ENCODE data around the gene DOCK4. TPM values are rescaled to one million over a fixed set of nuclear protein-coding genes. Genes with fewer than 3 reads are reported as not detected.

DOCK4 gene
- total RNA-seq, 4 donors from 2014 or later = 12.7 to 28.4 (median 19.5) TPM

- no peaks in the 10 kb centered on the region for H3K9me3 ChIP-seq
- H3K4me1 ChIP-seq = no peaks in the 10 kb centered on the region
- H3K27ac ChIP-seq = no peak overlapping the region
- H3K27me3 ChIP-seq = no peaks in the 10 kb centered on the region
- H3K36me3 ChIP-seq = no peaks in the 10 kb centered on the region
- no peak overlapping the region for H3K4me3 ChIP-seq
- in situ Hi-C loops (cut with MboI; ENCODE audit: low pct_ligation_motif_present in 1 of 4, low pct_unique_long_range_greater_than_20kb in 1 of 4, low sequenced_read_pairs in 3 of 4) (no loop called here), intact Hi-C loops (cut with DNase I; ENCODE audit: low total_unique reads) (no loop called here)
- no peak for DNase-seq
- WGBS, 2 donors (ENCODE audit: low coverage in 1 of 2) = 84 to 94% methylated on average over 2 to 3 of the region's 3 CpGs
- TF ChIP-seq POLR2AphosphoS5 (IDR thresholded peaks at IDR 0.05) (no peak), EP300 (IDR thresholded peaks at IDR 0.05; ENCODE audit: low read depth) (no peak), POLR2A (IDR thresholded peaks at IDR 0.05) (no peak), CTCF (IDR thresholded peaks at IDR 0.05) (no peak)
Observed at GRCh38 chr7:112174192-112174591, 32.0 kb downstream of the DOCK4 start.

- no peak for TF ChIP-seq CTCF (IDR thresholded peaks at IDR 0.05)
- TF ChIP-seq POLR2AphosphoS5 (IDR thresholded peaks at IDR 0.05) = no peak
- TF ChIP-seq EP300 (IDR thresholded peaks at IDR 0.05; ENCODE audit: low read depth) = no peak
- TF ChIP-seq POLR2A (IDR thresholded peaks at IDR 0.05) = no peak
- H3K9me3 ChIP-seq = no peaks in the 10 kb centered on the region
- in situ Hi-C loops (cut with MboI; ENCODE audit: low pct_ligation_motif_present in 1 of 4, low pct_unique_long_range_greater_than_20kb in 1 of 4, low sequenced_read_pairs in 3 of 4) (no loop called here), intact Hi-C loops (cut with DNase I; ENCODE audit: low total_unique reads) (no loop called here)
- no peak overlapping the region for H3K27ac ChIP-seq
- H3K36me3 ChIP-seq = no peaks in the 10 kb centered on the region
- H3K27me3 ChIP-seq = no peaks in the 10 kb centered on the region
- no peak overlapping the region for H3K4me3 ChIP-seq
- DNase-seq = no peak
- no peaks in the 10 kb centered on the region for H3K4me1 ChIP-seq
- WGBS, 2 donors (ENCODE audit: low coverage in 1 of 2) = 81% methylated on average over 4 of the region's 4 CpGs; no CpG with 5 or more reads in 1 of the 2 donors
Observed at GRCh38 chr7:112173568-112173905, 32.7 kb downstream of the DOCK4 start.

GRCh38 chr7:112172870-112173567 lies 33.2 kb downstream of the DOCK4 start:
- no peaks in the 10 kb centered on the region for H3K36me3 ChIP-seq
- no peaks in the 10 kb centered on the region for H3K9me3 ChIP-seq
- no peaks in the 10 kb centered on the region for H3K27me3 ChIP-seq
- H3K4me1 ChIP-seq = no peaks in the 10 kb centered on the region
- no peak overlapping the region for H3K27ac ChIP-seq
- intact Hi-C loops (cut with DNase I; ENCODE audit: low total_unique reads) (no loop called here), in situ Hi-C loops (cut with MboI; ENCODE audit: low pct_ligation_motif_present in 1 of 4, low pct_unique_long_range_greater_than_20kb in 1 of 4, low sequenced_read_pairs in 3 of 4) (no loop called here)
- TF ChIP-seq CTCF (IDR thresholded peaks at IDR 0.05) = no peak
- TF ChIP-seq POLR2A (IDR thresholded peaks at IDR 0.05) = no peak
- no peak for TF ChIP-seq POLR2AphosphoS5 (IDR thresholded peaks at IDR 0.05)
- no peak for TF ChIP-seq EP300 (IDR thresholded peaks at IDR 0.05; ENCODE audit: low read depth)
- no peak overlapping the region for H3K4me3 ChIP-seq
- 78 to 87% methylated on average over 6 to 8 of the region's 8 CpGs for WGBS, 2 donors (ENCODE audit: low coverage in 1 of 2)
- DNase-seq = no peak

- intact Hi-C loops (cut with DNase I; ENCODE audit: low total_unique reads) = no loop called here
- Histone ChIP-seq H3K4me3 (no peak overlapping the region), H3K27ac (no peak overlapping the region), H3K4me1 (no peaks in the 10 kb centered on the region), H3K36me3 (no peaks in the 10 kb centered on the region), H3K9me3 (no peaks in the 10 kb centered on the region), H3K27me3 (no peaks in the 10 kb centered on the region)
- DNase-seq = no peak
- TF ChIP-seq EP300 (IDR thresholded peaks at IDR 0.05; ENCODE audit: low read depth) = no peak
- no peak for TF ChIP-seq CTCF (IDR thresholded peaks at IDR 0.05)
- no peak for TF ChIP-seq POLR2A (IDR thresholded peaks at IDR 0.05)
- TF ChIP-seq POLR2AphosphoS5 (IDR thresholded peaks at IDR 0.05) = no peak
- WGBS, 2 donors (ENCODE audit: low coverage in 1 of 2) = 96% methylated on average over 1 of the region's 1 CpG; no CpG with 5 or more reads in 1 of the 2 donors
- in situ Hi-C loops (cut with MboI; ENCODE audit: low pct_ligation_motif_present in 1 of 4, low pct_unique_long_range_greater_than_20kb in 1 of 4, low sequenced_read_pairs in 3 of 4) = no loop called here
Observed at GRCh38 chr7:112171673-112172072, 34.5 kb downstream of the DOCK4 start.
